ENCODE results near the gene LUC7L2. TPM values are rescaled to one million over a fixed set of nuclear protein-coding genes. Genes with fewer than 3 reads are reported as not detected.
"Not testable (repeated sequence)": the region's sequence is repeated elsewhere in the genome, so short reads cannot be mapped to it uniquely, and the experiment has no call there.

The LUC7L2 gene
- total RNA-seq, 1 donor from 2014 or later: 111 TPM

GRCh38 chr7:139332697-139333359 is 26.9 kb upstream of the LUC7L2 start:
- no peak for DNase-seq (ENCODE audit: low spot score)
- Mint-ChIP-seq H3K27ac (no peak overlapping the region), H3K4me1 (no peaks in the 10 kb centered on the region), H3K4me3 (no peak overlapping the region), H3K36me3 (no peaks in the 10 kb centered on the region), H3K9me3 (no peaks in the 10 kb centered on the region), H3K27me3 (ENCODE audit: insufficient read depth, low read depth) (peaks cover 7% of the 10 kb centered on the region)
- Histone ChIP-seq H3K4me2 (no peak overlapping the region), H3K9me3 (ENCODE audit: low read depth) (no peaks in the 10 kb centered on the region), H4K20me1 (ENCODE audit: low read depth) (no peaks in the 10 kb centered on the region), H3K79me2 (ENCODE audit: low read depth) (no peaks in the 10 kb centered on the region), H3K36me3 (no peaks in the 10 kb centered on the region), H3K4me1 (no peaks in the 10 kb centered on the region), H2AFZ (replicated peaks) (no peak overlapping the region), H3K27me3 (no peaks in the 10 kb centered on the region), H3K27ac (no peak overlapping the region), H3F3A (ENCODE audit: low read depth) (no peaks in the 10 kb centered on the region), H3K4me3 (no peak overlapping the region), H3K9ac (no peak overlapping the region)
- no peak for TF ChIP-seq EZH2 (IDR thresholded peaks at IDR 0.05)

- not testable (repeated sequence) for H2AFZ ChIP-seq (replicated peaks); H3K9me3 Mint-ChIP-seq; H3K27ac Mint-ChIP-seq; H3K79me2 ChIP-seq (ENCODE audit: low read depth); H3K36me3 Mint-ChIP-seq; H3K27ac ChIP-seq; H3K9ac ChIP-seq; H3K4me3 ChIP-seq; H3K4me1 ChIP-seq; H3K36me3 ChIP-seq; H3K9me3 ChIP-seq (ENCODE audit: low read depth); H3K4me1 Mint-ChIP-seq; H3K27me3 ChIP-seq; H3K4me3 Mint-ChIP-seq; H4K20me1 ChIP-seq (ENCODE audit: low read depth); H3K27me3 Mint-ChIP-seq (ENCODE audit: insufficient read depth, low read depth); DNase-seq (ENCODE audit: low spot score); H3K4me2 ChIP-seq; H3F3A ChIP-seq (ENCODE audit: low read depth)
These were observed 26.3 kb upstream of the LUC7L2 start for GRCh38 chr7:139333443-139333842.

- no peak overlapping the region for H3K4me2 ChIP-seq
- no peak overlapping the region for H3K27ac ChIP-seq
- H2AFZ ChIP-seq (replicated peaks): no peak overlapping the region
- H3K4me1 ChIP-seq: no peaks in the 10 kb centered on the region
- DNase-seq (ENCODE audit: low spot score): no peak
- Mint-ChIP-seq H3K27me3 (ENCODE audit: insufficient read depth, low read depth) (peaks cover 7% of the 10 kb centered on the region), H3K9me3 (peaks cover 6% of the 10 kb centered on the region), H3K27ac (no peak overlapping the region), H3K4me3 (no peak overlapping the region), H3K4me1 (no peaks in the 10 kb centered on the region), H3K36me3 (no peaks in the 10 kb centered on the region)
- H4K20me1 ChIP-seq (ENCODE audit: low read depth): no peaks in the 10 kb centered on the region
- H3K9ac ChIP-seq: no peak overlapping the region
- H3F3A ChIP-seq (ENCODE audit: low read depth): peaks cover 8% of the 10 kb centered on the region
- no peaks in the 10 kb centered on the region for H3K9me3 ChIP-seq (ENCODE audit: low read depth)
- H3K27me3 ChIP-seq: no peaks in the 10 kb centered on the region
- H3K4me3 ChIP-seq: no peak overlapping the region
- no peaks in the 10 kb centered on the region for H3K79me2 ChIP-seq (ENCODE audit: low read depth)
- no peaks in the 10 kb centered on the region for H3K36me3 ChIP-seq
- TF ChIP-seq EZH2 (IDR thresholded peaks at IDR 0.05): no peak
- TF ChIP-seq CTCF (IDR thresholded peaks at IDR 0.05): no peak
- no peak for TF ChIP-seq EZH2phosphoT487 (IDR thresholded peaks at IDR 0.05)
These were observed 25.1 kb upstream of the LUC7L2 start for GRCh38 chr7:139334399-139335150.

- peaks cover 16% of the 10 kb centered on the region for H3K4me1 Mint-ChIP-seq
- no peaks in the 10 kb centered on the region for H3K27me3 ChIP-seq
- peaks cover 16% of the 10 kb centered on the region for H3K27me3 Mint-ChIP-seq (ENCODE audit: insufficient read depth, low read depth)
- peaks cover 32% of the 10 kb centered on the region for H3F3A ChIP-seq (ENCODE audit: low read depth)
- no peak overlapping the region for H3K27ac Mint-ChIP-seq
- H3K36me3 Mint-ChIP-seq: peaks cover 6% of the 10 kb centered on the region
- no peak overlapping the region for H3K4me2 ChIP-seq
- no peak for DNase-seq (ENCODE audit: low spot score)
- peaks cover 17% of the 10 kb centered on the region for H3K9me3 Mint-ChIP-seq
- H3K4me1 ChIP-seq: peaks cover 3% of the 10 kb centered on the region
- no peak overlapping the region for H3K9ac ChIP-seq
- TF ChIP-seq CTCF (IDR thresholded peaks at IDR 0.05) (no peak), EZH2 (IDR thresholded peaks at IDR 0.05) (no peak), EZH2phosphoT487 (IDR thresholded peaks at IDR 0.05) (no peak)
- no peaks in the 10 kb centered on the region for H3K9me3 ChIP-seq (ENCODE audit: low read depth)
- no peaks in the 10 kb centered on the region for H3K36me3 ChIP-seq
- H2AFZ ChIP-seq (replicated peaks): no peak overlapping the region
- no peak overlapping the region for H3K27ac ChIP-seq
- peaks cover 24% of the 10 kb centered on the region for H3K79me2 ChIP-seq (ENCODE audit: low read depth)
- no peaks in the 10 kb centered on the region for H4K20me1 ChIP-seq (ENCODE audit: low read depth)
- H3K4me3 Mint-ChIP-seq: peak overlapping the region; percentile 95
- no peak overlapping the region for H3K4me3 ChIP-seq
These were observed 20.7 kb upstream of the LUC7L2 start for GRCh38 chr7:139339025-139339424.

Data from neural progenitor cell (in vitro differentiated cells).